Neural progenitor cell (in vitro differentiated cells): Measurements from ENCODE around the gene SPAG9.

Experiments
- EZH2phosphoT487 ChIP-seq: fragments of 200-600 bp; sonication (generic); IDR thresholded peaks from 2 replicates; pipeline ENCODE4 v1.6.1; 2017; ENCODE audit warnings: antibody characterized with exemption
- TF ChIP-seq, protein P1 (sequence below): fragments of 200-600 bp; sonication (generic); IDR thresholded peaks from 2 replicates; pipeline ENCODE4 v1.5.1; 2017; ENCODE audit warnings: antibody characterized with exemption, mild to moderate bottlenecking

DNA sequence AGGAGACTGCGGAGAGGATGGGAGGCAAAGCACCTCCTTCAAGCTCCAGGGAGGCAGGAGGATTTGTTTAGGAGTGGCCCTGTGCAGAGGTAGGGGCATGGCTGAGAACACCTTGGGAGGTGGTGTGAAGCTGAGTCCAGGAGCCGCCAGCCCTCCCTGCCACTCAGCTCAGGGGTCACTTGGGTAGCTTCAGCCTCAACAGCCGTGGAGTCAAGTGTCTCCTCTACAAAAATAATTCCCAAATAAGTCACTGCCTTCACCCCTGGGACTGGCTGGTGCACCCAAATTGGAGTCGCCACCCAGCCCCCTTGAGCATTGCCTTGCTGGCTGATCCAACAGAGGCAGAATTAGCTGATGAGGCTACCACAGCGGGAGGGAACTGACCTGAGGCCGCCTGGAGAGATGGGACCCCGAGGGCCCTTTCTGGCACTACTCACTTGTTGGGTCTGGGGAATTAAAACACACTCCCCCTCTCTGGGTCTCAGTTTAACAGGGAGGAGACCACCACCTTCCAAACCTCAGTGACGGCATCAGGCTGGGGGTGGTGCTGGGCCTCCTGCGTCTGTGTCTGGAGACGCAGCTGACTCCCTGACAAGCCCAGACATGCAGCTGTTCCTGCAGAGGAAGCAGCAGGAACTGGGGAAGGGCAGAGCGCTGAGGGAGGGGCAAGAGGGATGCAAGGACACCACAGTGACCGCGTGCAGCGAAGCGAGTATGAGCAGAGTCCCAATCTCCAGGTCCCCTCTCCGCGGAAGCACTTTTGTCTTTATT, 166.7 kb downstream of the SPAG9 start:
- TF ChIP-seq, protein P1, sequence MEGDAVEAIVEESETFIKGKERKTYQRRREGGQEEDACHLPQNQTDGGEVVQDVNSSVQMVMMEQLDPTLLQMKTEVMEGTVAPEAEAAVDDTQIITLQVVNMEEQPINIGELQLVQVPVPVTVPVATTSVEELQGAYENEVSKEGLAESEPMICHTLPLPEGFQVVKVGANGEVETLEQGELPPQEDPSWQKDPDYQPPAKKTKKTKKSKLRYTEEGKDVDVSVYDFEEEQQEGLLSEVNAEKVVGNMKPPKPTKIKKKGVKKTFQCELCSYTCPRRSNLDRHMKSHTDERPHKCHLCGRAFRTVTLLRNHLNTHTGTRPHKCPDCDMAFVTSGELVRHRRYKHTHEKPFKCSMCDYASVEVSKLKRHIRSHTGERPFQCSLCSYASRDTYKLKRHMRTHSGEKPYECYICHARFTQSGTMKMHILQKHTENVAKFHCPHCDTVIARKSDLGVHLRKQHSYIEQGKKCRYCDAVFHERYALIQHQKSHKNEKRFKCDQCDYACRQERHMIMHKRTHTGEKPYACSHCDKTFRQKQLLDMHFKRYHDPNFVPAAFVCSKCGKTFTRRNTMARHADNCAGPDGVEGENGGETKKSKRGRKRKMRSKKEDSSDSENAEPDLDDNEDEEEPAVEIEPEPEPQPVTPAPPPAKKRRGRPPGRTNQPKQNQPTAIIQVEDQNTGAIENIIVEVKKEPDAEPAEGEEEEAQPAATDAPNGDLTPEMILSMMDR: no peak
- no peak for TF ChIP-seq EZH2phosphoT487
